Astrocyte (in vitro differentiated cells and primary cell): ENCODE measurements around the gene BOLA2B. TPM values are rescaled to one million over a fixed set of nuclear protein-coding genes. Genes with fewer than 3 reads are reported as not detected.

Experiments
- DNase-seq: peaks from one replicate; pipeline ENCODE4 v3.0.0-alpha.2; 2010; ENCODE audit warnings: low read depth
- FAIRE-seq: peaks from 2 replicates; lab custom pipeline; 2011; peaks lifted over from hg19 to GRCh38; lab: Jason Lieb, UNC
- H2AFZ ChIP-seq: 2 replicates; pipeline ENCODE4 v1.6.0; 2012; ENCODE audit warnings: low read depth, low read length, inconsistent platforms
- H3K27ac ChIP-seq: 2 replicates; pipeline ENCODE4 v1.5.1; 2011; ENCODE audit warnings: low read depth, low read length, inconsistent platforms
- H3K27me3 ChIP-seq: 2 replicates; pipeline ENCODE4 v1.6.0; 2011; ENCODE audit warnings: low read length, inconsistent platforms; ENCODE audit not compliant: insufficient read depth
- H3K36me3 ChIP-seq: 2 replicates; pipeline ENCODE4 v1.5.1; 2011; ENCODE audit warnings: low read length, inconsistent platforms; ENCODE audit not compliant: insufficient read depth
- H3K4me1 ChIP-seq: 2 replicates; pipeline ENCODE4 v1.5.1; 2011; ENCODE audit warnings: low read length, inconsistent platforms; ENCODE audit not compliant: insufficient read depth
- H3K4me2 ChIP-seq: 2 replicates; pipeline ENCODE4 v1.6.0; 2012; ENCODE audit warnings: low read length, inconsistent platforms
- H3K4me3 ChIP-seq: 2 replicates; pipeline ENCODE4 v1.5.1; 2011; ENCODE audit warnings: low read depth, mild to moderate bottlenecking, low read length, inconsistent platforms; ENCODE audit not compliant: insufficient read depth
- H3K79me2 ChIP-seq: 2 replicates; pipeline ENCODE4 v1.6.0; 2012; ENCODE audit warnings: mild to moderate bottlenecking, low read length, inconsistent platforms; ENCODE audit not compliant: insufficient read depth
- H3K9ac ChIP-seq: 2 replicates; pipeline ENCODE4 v1.6.0; 2012; ENCODE audit warnings: mild to moderate bottlenecking, low read length, inconsistent platforms
- H3K9me3 ChIP-seq: 2 replicates; pipeline ENCODE4 v1.5.1; 2012; ENCODE audit warnings: low read depth, mild to moderate bottlenecking, low read length, inconsistent platforms; ENCODE audit not compliant: insufficient read depth
- H4K20me1 ChIP-seq: 2 replicates; pipeline ENCODE4 v1.6.0; 2012; ENCODE audit warnings: low read length, inconsistent platforms; ENCODE audit not compliant: insufficient read depth
- H3K27ac Mint-ChIP-seq: one replicate; pipeline ENCODE4 v1.8.0; 2021; ENCODE audit warnings: mild to moderate bottlenecking, mixed read lengths; ENCODE audit not compliant: unreplicated experiment
- H3K27me3 Mint-ChIP-seq: one replicate; pipeline ENCODE4 v1.8.0; 2021; ENCODE audit warnings: low read depth, mixed read lengths; ENCODE audit not compliant: unreplicated experiment
- H3K36me3 Mint-ChIP-seq: one replicate; pipeline ENCODE4 v1.8.0; 2021; ENCODE audit warnings: low read depth, mixed read lengths; ENCODE audit not compliant: unreplicated experiment
- H3K4me1 Mint-ChIP-seq: one replicate; pipeline ENCODE4 v1.8.0; 2021; ENCODE audit warnings: low read depth, mixed read lengths; ENCODE audit not compliant: unreplicated experiment
- H3K4me3 Mint-ChIP-seq: one replicate; pipeline ENCODE4 v1.8.0; 2021; ENCODE audit warnings: mild to moderate bottlenecking, moderate library complexity, mixed read lengths; ENCODE audit not compliant: unreplicated experiment
- H3K9me3 Mint-ChIP-seq: one replicate; pipeline ENCODE4 v1.8.0; 2021; ENCODE audit warnings: mild to moderate bottlenecking, mixed read lengths; ENCODE audit not compliant: unreplicated experiment
- EZH2 ChIP-seq: IDR thresholded peaks from 2 replicates; pipeline ENCODE4 v1.6.1; 2012; ENCODE audit warnings: mild to moderate bottlenecking, low read length, inconsistent platforms; ENCODE audit not compliant: insufficient read depth
- total RNA-seq: library from RNA; stranded (reverse); gene quantifications from 2 replicates; pipeline ENCODE4 v1.2.1, GENCODE V29; 2021
- TF ChIP-seq, protein P1 (sequence below): IDR thresholded peaks from 2 replicates; pipeline ENCODE4 v1.5.1; 2011; ENCODE audit warnings: low read depth, mild to moderate bottlenecking, inconsistent platforms, low read length, moderate library complexity; ENCODE audit not compliant: insufficient read depth

The BOLA2B gene
- total RNA-seq, 1 donor from 2014 or later = 125 TPM

DNA sequence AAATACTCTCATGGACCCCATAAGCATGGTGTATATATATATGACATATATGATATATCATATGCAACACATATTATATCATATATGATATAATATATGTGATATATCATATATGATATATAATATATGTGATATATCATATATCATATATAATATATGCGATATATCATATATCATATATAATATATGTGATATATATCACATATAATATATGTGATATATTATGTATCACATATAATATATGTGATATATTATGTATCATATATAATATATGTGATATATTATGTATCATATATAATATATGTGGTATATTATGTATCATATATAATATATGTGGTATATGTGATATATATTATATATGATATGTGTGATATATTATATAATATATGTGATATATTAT, 48.5 kb downstream of the BOLA2B start:
- Histone ChIP-seq H3K36me3 (no peaks in the 10 kb centered on the region), H2AFZ (no peak overlapping the region), H3K27me3 (no peaks in the 10 kb centered on the region), H3K9ac (no peak overlapping the region), H3K27ac (no peak overlapping the region), H3K4me2 (no peak overlapping the region), H4K20me1 (no peaks in the 10 kb centered on the region), H3K79me2 (no peaks in the 10 kb centered on the region), H3K4me3 (no peak overlapping the region), H3K9me3 (peaks cover 2% of the 10 kb centered on the region), H3K4me1 (no peaks in the 10 kb centered on the region)
- no peak for FAIRE-seq
- H3K4me3 Mint-ChIP-seq = no peak overlapping the region
- no peaks in the 10 kb centered on the region for H3K4me1 Mint-ChIP-seq
- H3K27me3 Mint-ChIP-seq = peaks cover 1% of the 10 kb centered on the region
- H3K27ac Mint-ChIP-seq = no peak overlapping the region
- peaks cover 12% of the 10 kb centered on the region for H3K9me3 Mint-ChIP-seq
- no peaks in the 10 kb centered on the region for H3K36me3 Mint-ChIP-seq
- no peak for DNase-seq
- no peak for TF ChIP-seq EZH2
- TF ChIP-seq, protein P1, sequence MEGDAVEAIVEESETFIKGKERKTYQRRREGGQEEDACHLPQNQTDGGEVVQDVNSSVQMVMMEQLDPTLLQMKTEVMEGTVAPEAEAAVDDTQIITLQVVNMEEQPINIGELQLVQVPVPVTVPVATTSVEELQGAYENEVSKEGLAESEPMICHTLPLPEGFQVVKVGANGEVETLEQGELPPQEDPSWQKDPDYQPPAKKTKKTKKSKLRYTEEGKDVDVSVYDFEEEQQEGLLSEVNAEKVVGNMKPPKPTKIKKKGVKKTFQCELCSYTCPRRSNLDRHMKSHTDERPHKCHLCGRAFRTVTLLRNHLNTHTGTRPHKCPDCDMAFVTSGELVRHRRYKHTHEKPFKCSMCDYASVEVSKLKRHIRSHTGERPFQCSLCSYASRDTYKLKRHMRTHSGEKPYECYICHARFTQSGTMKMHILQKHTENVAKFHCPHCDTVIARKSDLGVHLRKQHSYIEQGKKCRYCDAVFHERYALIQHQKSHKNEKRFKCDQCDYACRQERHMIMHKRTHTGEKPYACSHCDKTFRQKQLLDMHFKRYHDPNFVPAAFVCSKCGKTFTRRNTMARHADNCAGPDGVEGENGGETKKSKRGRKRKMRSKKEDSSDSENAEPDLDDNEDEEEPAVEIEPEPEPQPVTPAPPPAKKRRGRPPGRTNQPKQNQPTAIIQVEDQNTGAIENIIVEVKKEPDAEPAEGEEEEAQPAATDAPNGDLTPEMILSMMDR = no peak

DNA sequence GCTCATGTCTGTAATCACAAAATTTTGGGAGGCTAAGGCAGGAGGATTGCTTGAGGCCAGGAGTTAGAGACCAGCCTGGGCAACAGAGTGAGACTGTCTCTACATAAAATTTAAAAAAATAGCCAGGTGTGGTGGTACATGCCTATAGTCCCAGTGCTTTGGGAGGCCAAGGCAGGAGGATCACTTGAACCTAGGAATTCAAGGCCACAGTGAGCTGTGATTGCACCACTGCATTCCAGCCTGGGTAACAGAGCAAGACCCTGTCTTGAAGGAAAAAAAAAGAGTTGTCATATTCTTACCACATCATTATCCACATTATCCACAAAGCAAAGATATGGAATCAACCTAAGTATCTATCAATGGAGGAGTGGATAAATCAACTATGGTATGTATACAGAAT, 49.4 kb downstream of the BOLA2B start:
- DNase-seq = no peak
- no peak overlapping the region for H3K4me3 Mint-ChIP-seq
- H3K27ac ChIP-seq = no peak overlapping the region
- no peak overlapping the region for H3K4me3 ChIP-seq
- no peaks in the 10 kb centered on the region for H3K36me3 Mint-ChIP-seq
- TF ChIP-seq, protein P1 = no peak
- peaks cover 2% of the 10 kb centered on the region for H3K27me3 Mint-ChIP-seq
- H3K4me2 ChIP-seq = no peak overlapping the region
- H3K79me2 ChIP-seq = no peaks in the 10 kb centered on the region
- no peaks in the 10 kb centered on the region for H3K4me1 Mint-ChIP-seq
- H3K9ac ChIP-seq = no peak overlapping the region
- peaks cover 6% of the 10 kb centered on the region for H3K9me3 Mint-ChIP-seq
- no peak overlapping the region for H2AFZ ChIP-seq
- no peak for FAIRE-seq
- no peaks in the 10 kb centered on the region for H3K36me3 ChIP-seq
- H3K27me3 ChIP-seq = no peaks in the 10 kb centered on the region
- no peaks in the 10 kb centered on the region for H3K4me1 ChIP-seq
- H3K27ac Mint-ChIP-seq = no peak overlapping the region
- no peaks in the 10 kb centered on the region for H4K20me1 ChIP-seq
- peaks cover 2% of the 10 kb centered on the region for H3K9me3 ChIP-seq

GRCh38 chr16:30143347-30143702, 50.1 kb downstream of the BOLA2B start:
- no peak for TF ChIP-seq EZH2
- TF ChIP-seq, protein P1 = no peak
- no peaks in the 10 kb centered on the region for H3K4me1 Mint-ChIP-seq
- H3K27ac ChIP-seq = no peak overlapping the region
- H3K27me3 Mint-ChIP-seq = peaks cover 4% of the 10 kb centered on the region
- no peak overlapping the region for H2AFZ ChIP-seq
- H3K9me3 ChIP-seq = no peaks in the 10 kb centered on the region
- no peaks in the 10 kb centered on the region for H3K36me3 Mint-ChIP-seq
- no peak for DNase-seq
- no peaks in the 10 kb centered on the region for H3K4me1 ChIP-seq
- no peak overlapping the region for H3K27ac Mint-ChIP-seq
- H3K4me2 ChIP-seq = no peak overlapping the region
- H4K20me1 ChIP-seq = no peaks in the 10 kb centered on the region
- H3K4me3 ChIP-seq = no peak overlapping the region
- H3K9me3 Mint-ChIP-seq = peaks cover 6% of the 10 kb centered on the region
- FAIRE-seq = no peak
- no peaks in the 10 kb centered on the region for H3K27me3 ChIP-seq
- H3K79me2 ChIP-seq = no peaks in the 10 kb centered on the region
- no peaks in the 10 kb centered on the region for H3K36me3 ChIP-seq
- no peak overlapping the region for H3K4me3 Mint-ChIP-seq
- H3K9ac ChIP-seq = no peak overlapping the region

Other genes with a start within 250 kb of the BOLA2B start
- 96.6 and 104 TPM in 2 replicates for gene TMEM219, start 231.6 kb downstream of the BOLA2B start, total RNA-seq
- gene TAOK2, start 219.8 kb downstream of the BOLA2B start, total RNA-seq = 55.2 and 55.9 TPM in 2 replicates
- gene HIRIP3, start 198.0 kb downstream of the BOLA2B start, total RNA-seq = 4.3 and 5.0 TPM in 2 replicates
- 58.5 and 64.8 TPM in 2 replicates for gene INO80E, start 197.4 kb downstream of the BOLA2B start, total RNA-seq
- gene DOC2A, start 182.6 kb downstream of the BOLA2B start, total RNA-seq = 0.50 and 0.89 TPM in 2 replicates
- not detected in 2 replicates for gene C16orf92, start 170.5 kb downstream of the BOLA2B start, total RNA-seq
- 1.4 and 1.9 TPM in 2 replicates for gene TLCD3B, start 162.4 kb downstream of the BOLA2B start, total RNA-seq
- 1,795 and 1,830 TPM in 2 replicates for gene ALDOA, start 127.9 kb downstream of the BOLA2B start, total RNA-seq
- 140 TPM in 2 replicates for gene PPP4C, start 117.7 kb downstream of the BOLA2B start, total RNA-seq
- gene TBX6, start 101.7 kb downstream of the BOLA2B start, total RNA-seq = 0.22 and 0.27 TPM in 2 replicates
- 20.5 and 25.2 TPM in 2 replicates for gene YPEL3, start 97.5 kb downstream of the BOLA2B start, total RNA-seq
- gene GDPD3, start 80.1 kb downstream of the BOLA2B start, total RNA-seq = 1.8 and 3.6 TPM in 2 replicates
- gene MAPK3, start 70.4 kb downstream of the BOLA2B start, total RNA-seq = 28.7 and 35.1 TPM in 2 replicates
- gene CORO1A, start 10.1 kb downstream of the BOLA2B start, total RNA-seq = 3.1 and 4.0 TPM in 2 replicates
- gene SLX1A, start 209 bp upstream of the BOLA2B start, total RNA-seq = 10.9 and 14.5 TPM in 2 replicates
- 8.6 and 11.9 TPM in 2 replicates for gene SULT1A3, start 5.6 kb upstream of the BOLA2B start, total RNA-seq
- gene NPIPB13, start 54.8 kb upstream of the BOLA2B start, total RNA-seq = 7.7 and 12.3 TPM in 2 replicates
- gene CD2BP2, start 161.6 kb upstream of the BOLA2B start, total RNA-seq = 58.8 TPM in 2 replicates
- 50.3 and 50.8 TPM in 2 replicates for gene TBC1D10B, start 176.8 kb upstream of the BOLA2B start, total RNA-seq
- gene MYL11, start 181.1 kb upstream of the BOLA2B start, total RNA-seq = not detected in 2 replicates
- 0.48 and 0.96 TPM in 2 replicates for gene SEPTIN1, start 188.9 kb upstream of the BOLA2B start, total RNA-seq
- 16.0 and 19.5 TPM in 2 replicates for gene ZNF48, start 201.8 kb upstream of the BOLA2B start, total RNA-seq
- 13.9 and 15.5 TPM in 2 replicates for gene ZNF771, start 213.9 kb upstream of the BOLA2B start, total RNA-seq
- gene DCTPP1, start 236.4 kb upstream of the BOLA2B start, total RNA-seq = 31.0 and 36.5 TPM in 2 replicates